Endodermal cell (in vitro differentiated cells): ENCODE results near the gene NDUFA13. TPM values are rescaled to one million over a fixed set of nuclear protein-coding genes. Genes with fewer than 3 reads are reported as not detected.

Experiments
- DNase-seq: peaks from one replicate; pipeline ENCODE4 v3.0.0-alpha.2; 2017
- H3K27ac ChIP-seq: 2 replicates; pipeline ENCODE4 v1.5.1; 2013; ENCODE audit warnings: mild to moderate bottlenecking, low read depth, low read length, moderate library complexity
- H3K27me3 ChIP-seq: 2 replicates; pipeline ENCODE4 v1.6.1; 2013; ENCODE audit warnings: mild to moderate bottlenecking, low read length, moderate library complexity; ENCODE audit not compliant: insufficient read depth, control insufficient read depth, poor library complexity, severe bottlenecking
- H3K36me3 ChIP-seq: 2 replicates; pipeline ENCODE4 v1.7.0; 2013; ENCODE audit warnings: mild to moderate bottlenecking, low read length, moderate library complexity; ENCODE audit not compliant: control insufficient read depth, insufficient read depth
- H3K4me1 ChIP-seq: one replicate; pipeline ENCODE4 v1.7.0; 2013; ENCODE audit warnings: low read length; ENCODE audit not compliant: control insufficient read depth, insufficient read depth
- H3K4me3 ChIP-seq: 2 replicates; pipeline ENCODE4 v1.5.1; 2013; ENCODE audit warnings: mild to moderate bottlenecking, low read length, moderate library complexity
- H3K9ac ChIP-seq: 2 replicates; pipeline ENCODE4 v1.6.1; 2013; ENCODE audit warnings: mild to moderate bottlenecking, low read length, moderate library complexity; ENCODE audit not compliant: poor library complexity, severe bottlenecking; ENCODE audit errors: extremely low read depth
- H3K9me3 ChIP-seq: 2 replicates; pipeline ENCODE4 v1.6.1; 2013; ENCODE audit warnings: mild to moderate bottlenecking, low read length, moderate library complexity; ENCODE audit not compliant: control insufficient read depth
- H3K27ac Mint-ChIP-seq: 2 replicates; pipeline ENCODE4 v1.8.0; 2020; ENCODE audit warnings: mixed read lengths
- H3K27me3 Mint-ChIP-seq: 2 replicates; pipeline ENCODE4 v1.8.0; 2021; ENCODE audit warnings: mild to moderate bottlenecking, mixed read lengths; ENCODE audit not compliant: insufficient read depth
- H3K36me3 Mint-ChIP-seq: 2 replicates; pipeline ENCODE4 v1.8.0; 2020; ENCODE audit warnings: low read depth, mixed read lengths
- H3K4me1 Mint-ChIP-seq: 2 replicates; pipeline ENCODE4 v1.8.0; 2020; ENCODE audit warnings: mixed read lengths
- H3K4me3 Mint-ChIP-seq: 2 replicates; pipeline ENCODE4 v1.8.0; 2020; ENCODE audit warnings: mild to moderate bottlenecking, moderate library complexity, mixed read lengths
- H3K9me3 Mint-ChIP-seq: 2 replicates; pipeline ENCODE4 v1.8.0; 2020; ENCODE audit warnings: mild to moderate bottlenecking, mixed read lengths
- WGBS, 2 experiments: methylation state at CpG; one replicate each; pipeline versions ENCODE4 v1.1.5 to v1.1.7; 2013; ENCODE audit warnings: missing lambda C conversion rate in 2 of 2, mixed read lengths in 1 of 2; ENCODE audit not compliant: insufficient coverage in 1 of 2, insufficient read length in 1 of 2; 5-methylcytosine and 5-hydroxymethylcytosine counted together
- total RNA-seq, 2 donors: library from RNA; stranded (reverse); fragmentation: NEBNext Ultra II Directional in 1 of 2; extraction: Animal tissue kit (Norgen Biotek cat#: 25700) in 1 of 2; gene quantifications; 2 replicates in 1 of 2; 3 replicates in 1 of 2; pipeline ENCODE4 v1.2.1, GENCODE V29; 2021
- TF ChIP-seq, protein P1 (sequence below): fragments of 200-600 bp; sonication (generic); conservative IDR thresholded peaks from 2 replicates; pipeline ENCODE4 v1.5.0; 2021; ENCODE audit warnings: antibody characterized with exemption, mild to moderate bottlenecking

NDUFA13 gene
- total RNA-seq, 2 donors from 2014 or later: 408 to 446 TPM

DNA sequence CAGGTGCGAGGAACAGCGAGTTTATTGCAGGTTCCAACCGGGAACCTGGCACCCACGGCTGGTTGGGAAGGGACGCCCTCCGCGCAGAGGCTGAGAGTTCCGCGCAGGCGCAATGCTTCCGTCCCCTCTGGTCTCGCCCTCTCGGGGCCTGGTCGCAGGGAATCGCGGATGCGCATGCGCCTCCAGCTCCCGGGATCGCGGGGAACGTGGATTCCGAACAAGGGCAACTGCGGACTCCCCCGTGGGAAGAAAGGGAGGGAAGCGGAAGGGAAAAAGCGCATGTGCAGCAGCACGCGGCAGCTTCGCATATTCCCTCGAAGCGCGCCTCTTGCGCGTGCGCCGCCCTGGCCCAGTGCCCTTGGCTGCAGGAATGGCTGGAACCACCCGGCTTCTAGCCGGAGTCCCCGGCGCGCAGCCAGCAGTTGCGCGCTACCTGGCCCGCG, 1.8 kb upstream of the NDUFA13 start:
- Histone ChIP-seq H3K9ac (no peak overlapping the region), H3K4me1 (no peaks in the 10 kb centered on the region), H3K27me3 (no peaks in the 10 kb centered on the region), H3K9me3 (no peaks in the 10 kb centered on the region), H3K27ac (no peak overlapping the region), H3K36me3 (peaks cover 10% of the 10 kb centered on the region), H3K4me3 (no peak overlapping the region)
- TF ChIP-seq, protein P1, sequence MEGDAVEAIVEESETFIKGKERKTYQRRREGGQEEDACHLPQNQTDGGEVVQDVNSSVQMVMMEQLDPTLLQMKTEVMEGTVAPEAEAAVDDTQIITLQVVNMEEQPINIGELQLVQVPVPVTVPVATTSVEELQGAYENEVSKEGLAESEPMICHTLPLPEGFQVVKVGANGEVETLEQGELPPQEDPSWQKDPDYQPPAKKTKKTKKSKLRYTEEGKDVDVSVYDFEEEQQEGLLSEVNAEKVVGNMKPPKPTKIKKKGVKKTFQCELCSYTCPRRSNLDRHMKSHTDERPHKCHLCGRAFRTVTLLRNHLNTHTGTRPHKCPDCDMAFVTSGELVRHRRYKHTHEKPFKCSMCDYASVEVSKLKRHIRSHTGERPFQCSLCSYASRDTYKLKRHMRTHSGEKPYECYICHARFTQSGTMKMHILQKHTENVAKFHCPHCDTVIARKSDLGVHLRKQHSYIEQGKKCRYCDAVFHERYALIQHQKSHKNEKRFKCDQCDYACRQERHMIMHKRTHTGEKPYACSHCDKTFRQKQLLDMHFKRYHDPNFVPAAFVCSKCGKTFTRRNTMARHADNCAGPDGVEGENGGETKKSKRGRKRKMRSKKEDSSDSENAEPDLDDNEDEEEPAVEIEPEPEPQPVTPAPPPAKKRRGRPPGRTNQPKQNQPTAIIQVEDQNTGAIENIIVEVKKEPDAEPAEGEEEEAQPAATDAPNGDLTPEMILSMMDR: no peak
- 97 to 98% methylated on average over 46 of the region's 46 CpGs for WGBS, 2 experiments
- Mint-ChIP-seq H3K27ac (no peak overlapping the region), H3K4me1 (no peaks in the 10 kb centered on the region), H3K36me3 (peaks cover 7% of the 10 kb centered on the region), H3K27me3 (no peaks in the 10 kb centered on the region), H3K9me3 (no peaks in the 10 kb centered on the region), H3K4me3 (no peak overlapping the region)
- DNase-seq: no peak

DNA sequence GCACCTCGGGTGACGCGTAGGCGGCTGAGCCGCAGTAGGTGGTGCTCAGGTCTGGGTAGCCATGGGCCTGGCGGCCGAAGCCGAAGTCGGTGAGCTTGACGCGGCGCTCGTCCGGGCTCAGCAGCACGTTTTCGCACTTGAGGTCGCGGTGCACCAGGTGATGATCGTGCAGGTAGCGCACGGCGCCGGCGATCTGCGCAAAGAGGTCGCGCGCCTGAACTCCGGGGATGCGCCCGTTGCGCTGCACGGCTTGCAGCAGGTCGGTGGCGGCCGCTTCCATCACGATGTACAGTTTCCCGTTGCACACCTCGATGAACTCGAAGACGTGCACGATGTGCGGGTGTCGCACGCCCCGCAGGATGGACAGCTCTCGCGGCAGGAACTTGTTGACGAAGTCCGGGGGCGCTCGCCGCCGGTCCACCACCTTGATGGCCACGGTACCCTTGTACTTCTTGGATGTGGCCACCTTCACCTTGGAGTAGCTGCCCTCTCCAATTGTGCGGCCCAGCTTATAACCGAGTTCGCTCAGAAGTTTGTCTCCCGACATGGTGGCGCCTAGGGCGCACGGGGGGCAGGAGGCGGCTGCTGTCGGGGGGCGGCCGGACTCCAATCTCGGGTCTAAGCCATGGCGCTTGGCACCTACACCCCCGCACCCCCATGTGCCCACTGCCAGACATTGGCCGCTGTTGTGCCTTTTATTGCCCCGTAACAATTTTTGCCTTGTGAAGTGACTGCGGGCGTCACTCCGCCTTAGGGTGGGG, 964 bp upstream of the NDUFA13 start, which contains the start of gene TSSK6:
TSS of gene TSSK6 (minus strand) at position 668 of the 761 bp plus-strand sequence. CDS start at position 547, 121 bp downstream.
- peaks cover 19% of the 10 kb centered on the region for H3K36me3 ChIP-seq
- no peak within 1 kb of the TSS for H3K27ac ChIP-seq
- Mint-ChIP-seq H3K27ac (peak within 1 kb of the TSS; percentile 96), H3K4me1 (no peaks in the 10 kb centered on the region), H3K4me3 (peak within 1 kb of the TSS; percentile 87), H3K9me3 (no peaks in the 10 kb centered on the region), H3K36me3 (peaks cover 15% of the 10 kb centered on the region), H3K27me3 (no peaks in the 10 kb centered on the region)
- no peaks in the 10 kb centered on the region for H3K9me3 ChIP-seq
- H3K9ac ChIP-seq: peak within 1 kb of the TSS; percentile 79
- no peaks in the 10 kb centered on the region for H3K4me1 ChIP-seq
- TF ChIP-seq, protein P1: no peak
- no peaks in the 10 kb centered on the region for H3K27me3 ChIP-seq
- WGBS, 2 experiments: 96 to 98% methylated on average over 62 to 74 of the region's 74 CpGs
- no peak for DNase-seq
- peak within 1 kb of the TSS; percentile 98 for H3K4me3 ChIP-seq

DNA sequence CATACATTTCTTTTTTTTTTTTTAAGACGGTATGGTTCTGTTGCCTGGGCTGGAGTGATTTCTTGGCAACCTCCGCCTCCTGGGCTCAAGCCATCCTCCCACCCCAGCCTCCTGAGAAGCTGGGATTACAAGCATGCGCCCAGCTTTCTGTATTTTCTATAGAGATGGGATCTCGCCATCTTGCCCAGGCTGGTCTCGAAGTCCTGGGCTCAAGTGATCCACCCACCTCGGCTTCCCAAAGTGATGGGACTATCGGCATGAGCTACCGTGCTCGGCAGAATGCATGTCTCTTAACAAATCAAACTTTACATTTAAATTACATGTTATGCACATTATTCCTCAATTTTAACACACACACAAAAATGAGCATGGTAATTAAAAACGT, 1.2 kb downstream of the NDUFA13 start:
- H3K27me3 ChIP-seq: no peaks in the 10 kb centered on the region
- no peaks in the 10 kb centered on the region for H3K9me3 ChIP-seq
- H3K4me3 Mint-ChIP-seq: peak overlapping the region; percentile 87
- H3K4me1 ChIP-seq: no peaks in the 10 kb centered on the region
- H3K27ac Mint-ChIP-seq: no peak overlapping the region
- TF ChIP-seq, protein P1: no peak
- peaks cover 27% of the 10 kb centered on the region for H3K36me3 ChIP-seq
- peak overlapping the region; percentile 79 for H3K9ac ChIP-seq
- H3K4me1 Mint-ChIP-seq: no peaks in the 10 kb centered on the region
- H3K9me3 Mint-ChIP-seq: peaks cover 2% of the 10 kb centered on the region
- H3K4me3 ChIP-seq: peak overlapping the region; percentile 98
- WGBS, 2 experiments: 96 to 100% methylated on average over 7 to 10 of the region's 10 CpGs
- H3K36me3 Mint-ChIP-seq: peaks cover 30% of the 10 kb centered on the region
- no peak for DNase-seq
- no peak overlapping the region for H3K27ac ChIP-seq
- no peaks in the 10 kb centered on the region for H3K27me3 Mint-ChIP-seq
